Nephron (organoid): ENCODE data around the gene ASB13.
A peak's percentile ranks its signal among the peaks of the same experiment; 100 is the strongest.

Source experiments
- H3K27ac Mint-ChIP-seq, 3 experiments: 2 replicates each; pipeline ENCODE4 v1.8.0; 2020; ENCODE audit warnings: mixed read lengths in 3 of 3, mild to moderate bottlenecking in 2 of 3, moderate library complexity in 1 of 3
- H3K27me3 Mint-ChIP-seq: 2 replicates; pipeline ENCODE4 v1.8.0; 2021; ENCODE audit warnings: low read depth, mild to moderate bottlenecking, moderate library complexity, mixed read lengths
- H3K36me3 Mint-ChIP-seq: 2 replicates; pipeline ENCODE4 v1.8.0; 2020; ENCODE audit warnings: low read depth, mixed read lengths
- H3K4me1 Mint-ChIP-seq: 2 replicates; pipeline ENCODE4 v1.8.0; 2020; ENCODE audit warnings: mixed read lengths
- H3K4me3 Mint-ChIP-seq, 3 experiments: 2 replicates each; pipeline ENCODE4 v1.8.0; 2020; ENCODE audit warnings: mild to moderate bottlenecking in 3 of 3, mixed read lengths in 3 of 3, moderate library complexity in 2 of 3
- H3K9me3 Mint-ChIP-seq: 2 replicates; pipeline ENCODE4 v1.8.0; 2020; ENCODE audit warnings: mixed read lengths
- CTCF ChIP-seq, 3 experiments: fragments of 200-600 bp; sonication (generic); IDR thresholded peaks; one replicate each; pipeline ENCODE4 v1.5.0; 2021; ENCODE audit warnings: antibody characterized with exemption in 3 of 3; ENCODE audit not compliant: unreplicated experiment in 3 of 3

ASB13 gene

GRCh38 chr10:5629303-5630111, 36.9 kb downstream of the ASB13 start:
- no peaks in the 10 kb centered on the region for H3K9me3 Mint-ChIP-seq
- H3K27me3 Mint-ChIP-seq, result no peaks in the 10 kb centered on the region
- no peaks in the 10 kb centered on the region for H3K36me3 Mint-ChIP-seq
- TF ChIP-seq CTCF (IDR thresholded peaks at IDR 0.05; ENCODE audit: unreplicated experiment in 3 of 3), result peak; percentile 58 to 68 (median 63)
- H3K4me3 Mint-ChIP-seq, result no peak overlapping the region
- H3K27ac Mint-ChIP-seq, result peak overlapping the region; percentile 91 to 94 (median 94)
- peaks cover 70% of the 10 kb centered on the region for H3K4me1 Mint-ChIP-seq

- Mint-ChIP-seq H3K9me3 (no peaks in the 10 kb centered on the region), H3K4me1 (peaks cover 68% of the 10 kb centered on the region), H3K36me3 (no peaks in the 10 kb centered on the region)
Measured at GRCh38 chr10:5628451-5629302, 37.7 kb downstream of the ASB13 start.

GRCh38 chr10:5627486-5628044, 38.8 kb downstream of the ASB13 start:
- H3K9me3 Mint-ChIP-seq, result no peaks in the 10 kb centered on the region
- H3K4me3 Mint-ChIP-seq, result no peak overlapping the region
- peak overlapping the region; percentile 91 to 94 (median 94) for H3K27ac Mint-ChIP-seq
- TF ChIP-seq CTCF (IDR thresholded peaks at IDR 0.05; ENCODE audit: unreplicated experiment in 3 of 3), result no peak
- H3K36me3 Mint-ChIP-seq, result no peaks in the 10 kb centered on the region
- H3K4me1 Mint-ChIP-seq, result peaks cover 64% of the 10 kb centered on the region
- H3K27me3 Mint-ChIP-seq, result peaks cover 1% of the 10 kb centered on the region

More at GRCh38 chr10:5628451-5629302, 37.7 kb downstream of the ASB13 start:
- no peak for TF ChIP-seq CTCF (IDR thresholded peaks at IDR 0.05; ENCODE audit: unreplicated experiment in 3 of 3)
- Mint-ChIP-seq H3K27ac (peak overlapping the region; percentile 91 to 94 (median 94)), H3K27me3 (no peaks in the 10 kb centered on the region), H3K4me3 (peak overlapping the region; percentile 20 to 65 (median 31))

GRCh38 chr10:5625992-5626777, 40.2 kb downstream of the ASB13 start:
- Mint-ChIP-seq H3K27me3 (peaks cover 3% of the 10 kb centered on the region), H3K4me1 (peaks cover 53% of the 10 kb centered on the region), H3K9me3 (no peaks in the 10 kb centered on the region), H3K27ac (peak overlapping the region; percentile 32 to 76 (median 50)), H3K36me3 (no peaks in the 10 kb centered on the region), H3K4me3 (no peak overlapping the region)
- no peak for TF ChIP-seq CTCF (IDR thresholded peaks at IDR 0.05; ENCODE audit: unreplicated experiment in 3 of 3)

- Mint-ChIP-seq H3K4me1 (peaks cover 56% of the 10 kb centered on the region), H3K27ac (peak overlapping the region in 2 of 3 experiments; percentile 24 to 68)
Measured at GRCh38 chr10:5624701-5625100, 41.7 kb downstream of the ASB13 start.

More at GRCh38 chr10:5624701-5625100, 41.7 kb downstream of the ASB13 start:
- Mint-ChIP-seq H3K9me3 (no peaks in the 10 kb centered on the region), H3K36me3 (no peaks in the 10 kb centered on the region), H3K4me3 (no peak overlapping the region), H3K27me3 (peaks cover 3% of the 10 kb centered on the region)
- no peak for TF ChIP-seq CTCF (IDR thresholded peaks at IDR 0.05; ENCODE audit: unreplicated experiment in 3 of 3)
